ENCODE data around the gene PPP2R2B.

DNA sequence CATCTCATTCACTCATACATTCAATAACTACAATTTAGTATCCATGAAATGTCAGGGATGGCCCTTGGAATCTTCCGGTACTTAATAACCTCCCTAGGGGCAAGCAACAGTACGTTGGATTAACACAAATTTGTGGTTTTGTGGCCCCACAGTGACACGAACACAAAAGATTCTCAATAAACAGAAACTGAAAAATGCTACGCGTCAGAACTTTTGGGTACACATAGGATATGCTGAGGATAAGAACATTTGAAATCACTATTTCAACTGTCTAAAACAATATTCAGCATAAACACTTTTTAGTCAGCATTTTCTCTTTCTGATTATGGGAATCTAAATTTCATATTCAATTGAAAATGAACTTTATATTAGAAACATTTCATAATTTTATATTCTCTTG, 255.5 kb downstream of the PPP2R2B start:
- no peak for TF ChIP-seq CTCF (IDR thresholded peaks at IDR 0.05; ENCODE audit: low read depth, low read length)
- TF ChIP-seq POLR2A (IDR thresholded peaks at IDR 0.05; ENCODE audit: extremely low read depth, insufficient read length): no peak
